Endothelial cell (in vitro differentiated cells): ENCODE results near the gene BCAP31. TPM values are rescaled to one million over a fixed set of nuclear protein-coding genes. Genes with fewer than 3 reads are reported as not detected.
"Not testable (repeated sequence)": the region's sequence is repeated elsewhere in the genome, so short reads cannot be mapped to it uniquely, and the experiment has no call there.

Experiments
- DNase-seq: peaks from one replicate; pipeline ENCODE4 v3.0.0; 2021; ENCODE audit warnings: low spot score
- H3K27ac Mint-ChIP-seq: one replicate; pipeline ENCODE4 v1.8.0; 2021; ENCODE audit warnings: mixed read lengths, inconsistent platforms; ENCODE audit not compliant: unreplicated experiment
- H3K27me3 Mint-ChIP-seq: one replicate; pipeline ENCODE4 v1.8.0; 2021; ENCODE audit warnings: mild to moderate bottlenecking, moderate library complexity, mixed read lengths, inconsistent platforms; ENCODE audit not compliant: unreplicated experiment
- H3K36me3 Mint-ChIP-seq: one replicate; pipeline ENCODE4 v1.8.0; 2021; ENCODE audit warnings: mild to moderate bottlenecking, low read depth, mixed read lengths, inconsistent platforms; ENCODE audit not compliant: unreplicated experiment
- H3K4me1 Mint-ChIP-seq: one replicate; pipeline ENCODE4 v1.8.0; 2021; ENCODE audit warnings: mild to moderate bottlenecking, mixed read lengths, inconsistent platforms; ENCODE audit not compliant: unreplicated experiment
- H3K4me3 Mint-ChIP-seq: one replicate; pipeline ENCODE4 v1.8.0; 2021; ENCODE audit warnings: mild to moderate bottlenecking, mixed read lengths, inconsistent platforms; ENCODE audit not compliant: unreplicated experiment
- H3K9me3 Mint-ChIP-seq: one replicate; pipeline ENCODE4 v1.8.0; 2021; ENCODE audit warnings: mixed read lengths, inconsistent platforms; ENCODE audit not compliant: unreplicated experiment
- CTCF ChIP-seq: fragments of 200-600 bp; sonication (generic); IDR thresholded peaks from one replicate; pipeline ENCODE4 v1.5.0; 2021; ENCODE audit warnings: antibody characterized with exemption; ENCODE audit not compliant: unreplicated experiment
- total RNA-seq: library from RNA; stranded (reverse); fragmentation: NEBNext Ultra II Directional; extraction: Animal tissue kit (Norgen Biotek cat#: 25700); gene quantifications from one replicate; pipeline ENCODE4 v1.2.1, GENCODE V29; 2021; ENCODE audit not compliant: unreplicated experiment

The BCAP31 gene
- total RNA-seq, 1 donor from 2014 or later = 282 TPM

- no peak for DNase-seq
- no peak overlapping the region for H3K27ac Mint-ChIP-seq
Measured at GRCh38 chrX:153685751-153686696, 38.2 kb downstream of the BCAP31 start.

GRCh38 chrX:153685156-153685536 is 39.0 kb downstream of the BCAP31 start:
- no peak for TF ChIP-seq CTCF
- Mint-ChIP-seq H3K27me3 (peaks cover 1% of the 10 kb centered on the region), H3K9me3 (no peaks in the 10 kb centered on the region), H3K36me3 (no peaks in the 10 kb centered on the region), H3K4me3 (no peak overlapping the region), H3K27ac (no peak overlapping the region), H3K4me1 (peaks cover 2% of the 10 kb centered on the region)
- no peak for DNase-seq

More at GRCh38 chrX:153685751-153686696, 38.2 kb downstream of the BCAP31 start:
- H3K9me3 Mint-ChIP-seq = no peaks in the 10 kb centered on the region
- H3K36me3 Mint-ChIP-seq = no peaks in the 10 kb centered on the region
- TF ChIP-seq CTCF = no peak
- H3K4me3 Mint-ChIP-seq = no peak overlapping the region
- H3K27me3 Mint-ChIP-seq = peaks cover 1% of the 10 kb centered on the region
- H3K4me1 Mint-ChIP-seq = peaks cover 2% of the 10 kb centered on the region

GRCh38 chrX:153684467-153685155 is 39.6 kb downstream of the BCAP31 start:
- no peak for DNase-seq
- no peaks in the 10 kb centered on the region for H3K9me3 Mint-ChIP-seq
- peaks cover 1% of the 10 kb centered on the region for H3K27me3 Mint-ChIP-seq
- no peaks in the 10 kb centered on the region for H3K36me3 Mint-ChIP-seq
- no peak overlapping the region for H3K27ac Mint-ChIP-seq
- H3K4me3 Mint-ChIP-seq = no peak overlapping the region
- TF ChIP-seq CTCF = no peak
- H3K4me1 Mint-ChIP-seq = peaks cover 2% of the 10 kb centered on the region

GRCh38 chrX:153683486-153683885 is 40.7 kb downstream of the BCAP31 start:
- H3K27ac Mint-ChIP-seq, DNase-seq, H3K4me3 Mint-ChIP-seq: not testable (repeated sequence)

GRCh38 chrX:153681175-153681574 is 43.0 kb downstream of the BCAP31 start:
- H3K27me3 Mint-ChIP-seq = no peaks in the 10 kb centered on the region
- no peaks in the 10 kb centered on the region for H3K36me3 Mint-ChIP-seq
- H3K27ac Mint-ChIP-seq = no peak overlapping the region
- no peaks in the 10 kb centered on the region for H3K9me3 Mint-ChIP-seq
- H3K4me1 Mint-ChIP-seq = no peaks in the 10 kb centered on the region
- no peak overlapping the region for H3K4me3 Mint-ChIP-seq
- TF ChIP-seq CTCF = no peak
- DNase-seq = no peak

More at GRCh38 chrX:153683486-153683885, 40.7 kb downstream of the BCAP31 start:
- not testable (repeated sequence) for H3K9me3 Mint-ChIP-seq, H3K27me3 Mint-ChIP-seq, H3K4me1 Mint-ChIP-seq, H3K36me3 Mint-ChIP-seq
